Natural killer cell (primary cell): ENCODE measurements around the gene LDLRAD4. TPM values are rescaled to one million over a fixed set of nuclear protein-coding genes. Genes with fewer than 3 reads are reported as not detected.

Experiments used
- ATAC-seq, 3 donors: fragments of 150-1000 bp in 2 of 3; fragments of 200-7000 bp in 1 of 3; cut with Tn5 transposase; 1 replicate in 1 of 3; 2 replicates in 2 of 3; pipeline ENCODE4 v1.10.0; 2021; ENCODE audit warnings: mild to moderate bottlenecking in 2 of 3, moderate library complexity in 2 of 3
- DNase-seq, 2 donors: peaks; one replicate each; pipeline versions ENCODE4 v3.0.0 to v3.0.0-alpha.2; 2013 to 2021; ENCODE audit warnings: mixed read lengths in 1 of 2
- H3K27ac ChIP-seq: one replicate; pipeline ENCODE4 v1.5.1; 2013; ENCODE audit warnings: mild to moderate bottlenecking, low read length
- H3K27me3 ChIP-seq: one replicate; pipeline ENCODE4 v1.6.1; 2013; ENCODE audit warnings: low read length; ENCODE audit not compliant: control insufficient read depth, insufficient read depth
- H3K36me3 ChIP-seq: one replicate; pipeline ENCODE4 v1.6.1; 2013; ENCODE audit warnings: low read length; ENCODE audit not compliant: control insufficient read depth, insufficient read depth
- H3K4me1 ChIP-seq: one replicate; pipeline ENCODE4 v1.6.1; 2013; ENCODE audit warnings: low read length; ENCODE audit not compliant: control insufficient read depth, insufficient read depth
- H3K4me3 ChIP-seq: one replicate; pipeline ENCODE4 v1.5.1; 2013; ENCODE audit warnings: low read length
- H3K9me3 ChIP-seq: one replicate; pipeline ENCODE4 v1.6.1; 2013; ENCODE audit warnings: low read length; ENCODE audit not compliant: control insufficient read depth, insufficient read depth
- H3K27ac Mint-ChIP-seq, 2 donors: one replicate each; pipeline ENCODE4 v1.8.0; 2022; ENCODE audit warnings: mild to moderate bottlenecking in 2 of 2, mixed read lengths in 2 of 2, moderate library complexity in 1 of 2
- H3K27me3 Mint-ChIP-seq, 2 donors: one replicate each; pipeline ENCODE4 v1.8.0; 2022; ENCODE audit warnings: low read depth in 2 of 2, mixed read lengths in 2 of 2
- H3K36me3 Mint-ChIP-seq: one replicate; pipeline ENCODE4 v1.8.0; 2022; ENCODE audit warnings: mixed read lengths
- H3K4me1 Mint-ChIP-seq, 2 donors: one replicate each; pipeline ENCODE4 v1.8.0; 2022; ENCODE audit warnings: mixed read lengths in 2 of 2
- H3K4me3 Mint-ChIP-seq: one replicate; pipeline ENCODE4 v1.8.0; 2022; ENCODE audit warnings: mild to moderate bottlenecking, moderate library complexity, mixed read lengths
- H3K9me3 Mint-ChIP-seq, 2 donors: one replicate each; pipeline ENCODE4 v1.8.0; 2022; ENCODE audit warnings: mixed read lengths in 2 of 2
- WGBS: methylation state at CpG from one replicate; pipeline ENCODE4 v1.1.7; 2013; ENCODE audit warnings: missing lambda C conversion rate; ENCODE audit not compliant: insufficient coverage; 5-methylcytosine and 5-hydroxymethylcytosine counted together
- intact Hi-C: fragments of 100-400 bp; cut with micrococcal nuclease; formaldehyde crosslinking; loops from one replicate; pipeline ENCODE4 v1.14.2; 2022
- total RNA-seq, 4 donors: library from RNA; stranded (reverse); fragments of 120-200 nt in 1 of 4; gene quantifications; one replicate each; pipeline versions ENCODE4 v1.2.3 to v1.2.4, GENCODE V29; 2013 to 2022
- TF ChIP-seq, protein P1 (sequence below): fragments of 200-600 bp; IDR thresholded peaks from one replicate; pipeline ENCODE4 v1.8.0; 2022; ENCODE audit warnings: antibody characterized with exemption

The LDLRAD4 gene
- total RNA-seq, 3 donors from 2014 or later (not counting 1 experiment from before 2014, with no cell fraction given): 24.0 to 36.3 (median 29.2) TPM

DNA sequence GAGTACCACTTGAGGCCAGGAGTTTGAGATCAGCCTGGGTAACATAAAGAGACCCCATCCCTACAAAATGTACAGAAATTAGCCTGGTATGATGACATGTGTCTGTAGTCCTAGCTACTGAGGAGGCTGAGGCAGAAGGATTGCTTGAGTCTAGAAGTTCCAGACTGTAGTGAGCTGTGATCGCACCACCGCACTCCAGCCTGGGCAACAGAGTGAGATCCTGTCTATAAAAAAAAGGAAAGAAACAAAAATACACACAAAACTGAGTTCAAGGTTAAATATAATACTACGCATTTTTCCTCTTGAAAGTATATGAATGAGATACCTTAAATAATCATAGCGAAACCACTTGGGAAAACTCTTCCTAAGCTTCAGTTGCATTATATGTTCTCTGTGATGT lies 94.0 kb downstream of the LDLRAD4 start:
- Mint-ChIP-seq H3K27me3 (peaks cover 12 to 27% of the 10 kb centered on the region in 2 donors), H3K4me3 (no peak overlapping the region), H3K36me3 (no peaks in the 10 kb centered on the region), H3K9me3 (peaks cover 3% of the 10 kb centered on the region in 2 donors), H3K4me1 (peaks cover 20% of the 10 kb centered on the region in 2 donors), H3K27ac (no peak overlapping the region)
- Histone ChIP-seq H3K9me3 (peaks cover 9% of the 10 kb centered on the region), H3K27ac (no peak overlapping the region), H3K36me3 (no peaks in the 10 kb centered on the region), H3K27me3 (peaks cover 9% of the 10 kb centered on the region), H3K4me3 (no peak overlapping the region), H3K4me1 (peaks cover 29% of the 10 kb centered on the region)
- intact Hi-C loops: no loop called here
- DNase-seq: no peak
- TF ChIP-seq, protein P1, sequence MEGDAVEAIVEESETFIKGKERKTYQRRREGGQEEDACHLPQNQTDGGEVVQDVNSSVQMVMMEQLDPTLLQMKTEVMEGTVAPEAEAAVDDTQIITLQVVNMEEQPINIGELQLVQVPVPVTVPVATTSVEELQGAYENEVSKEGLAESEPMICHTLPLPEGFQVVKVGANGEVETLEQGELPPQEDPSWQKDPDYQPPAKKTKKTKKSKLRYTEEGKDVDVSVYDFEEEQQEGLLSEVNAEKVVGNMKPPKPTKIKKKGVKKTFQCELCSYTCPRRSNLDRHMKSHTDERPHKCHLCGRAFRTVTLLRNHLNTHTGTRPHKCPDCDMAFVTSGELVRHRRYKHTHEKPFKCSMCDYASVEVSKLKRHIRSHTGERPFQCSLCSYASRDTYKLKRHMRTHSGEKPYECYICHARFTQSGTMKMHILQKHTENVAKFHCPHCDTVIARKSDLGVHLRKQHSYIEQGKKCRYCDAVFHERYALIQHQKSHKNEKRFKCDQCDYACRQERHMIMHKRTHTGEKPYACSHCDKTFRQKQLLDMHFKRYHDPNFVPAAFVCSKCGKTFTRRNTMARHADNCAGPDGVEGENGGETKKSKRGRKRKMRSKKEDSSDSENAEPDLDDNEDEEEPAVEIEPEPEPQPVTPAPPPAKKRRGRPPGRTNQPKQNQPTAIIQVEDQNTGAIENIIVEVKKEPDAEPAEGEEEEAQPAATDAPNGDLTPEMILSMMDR: no peak
- ATAC-seq: no peak
- 100% methylated on average over 2 of the region's 4 CpGs for WGBS

DNA sequence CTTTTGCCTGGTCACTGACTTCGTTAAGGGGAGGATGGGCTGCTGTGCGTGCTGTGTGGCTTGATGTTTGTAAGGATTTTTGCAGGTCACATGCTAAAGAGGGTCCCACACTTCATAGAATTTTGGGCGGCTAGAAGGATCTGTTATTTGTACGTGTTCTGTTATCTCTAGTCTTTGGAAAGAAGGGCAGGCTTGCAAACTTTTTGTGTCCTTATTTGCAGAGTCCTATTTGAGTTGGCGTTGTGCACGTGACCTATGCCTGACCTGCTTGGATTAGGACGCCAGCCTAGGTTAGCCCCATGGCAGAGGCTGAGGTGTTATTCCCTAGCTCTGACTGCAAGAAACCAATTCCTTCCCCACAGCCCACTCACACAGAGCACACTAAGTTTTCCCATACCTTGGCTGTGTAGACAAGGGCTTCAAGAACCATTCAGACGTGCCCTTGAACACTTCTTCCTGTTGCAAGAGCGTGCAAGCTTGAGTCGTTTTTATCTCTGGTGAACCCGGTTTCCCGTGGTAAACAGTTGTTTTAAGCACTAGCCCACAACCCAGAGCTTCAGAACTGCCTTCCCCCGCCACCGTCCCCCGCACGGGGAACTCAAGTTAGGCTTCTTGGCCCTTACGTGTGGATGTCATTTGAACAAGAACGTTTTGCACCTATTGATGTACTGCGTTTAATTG lies 94.6 kb downstream of the LDLRAD4 start:
- Histone ChIP-seq H3K9me3 (peaks cover 9% of the 10 kb centered on the region), H3K27ac (no peak overlapping the region), H3K36me3 (no peaks in the 10 kb centered on the region), H3K4me3 (no peak overlapping the region), H3K4me1 (peaks cover 25% of the 10 kb centered on the region), H3K27me3 (peaks cover 9% of the 10 kb centered on the region)
- TF ChIP-seq, protein P1: no peak
- peaks cover 12 to 24% of the 10 kb centered on the region in 2 donors for H3K27me3 Mint-ChIP-seq
- ATAC-seq (no peak), DNase-seq (peak in 1 of 2 donors; percentile 72)
- H3K27ac Mint-ChIP-seq: no peak overlapping the region
- intact Hi-C loops: no loop called here
- no peak overlapping the region for H3K4me3 Mint-ChIP-seq
- H3K9me3 Mint-ChIP-seq: peaks cover 3% of the 10 kb centered on the region in 2 donors
- H3K36me3 Mint-ChIP-seq: no peaks in the 10 kb centered on the region
- 41% methylated on average over 19 of the region's 19 CpGs for WGBS
- peaks cover 15 to 16% of the 10 kb centered on the region in 2 donors for H3K4me1 Mint-ChIP-seq

GRCh38 chr18:13315000-13315399 lies 96.4 kb downstream of the LDLRAD4 start:
- peaks cover 12 to 21% of the 10 kb centered on the region in 2 donors for H3K27me3 Mint-ChIP-seq
- TF ChIP-seq, protein P1: no peak
- H3K9me3 Mint-ChIP-seq: peaks cover 3% of the 10 kb centered on the region in 2 donors
- Histone ChIP-seq H3K4me3 (no peak overlapping the region), H3K9me3 (peaks cover 9% of the 10 kb centered on the region), H3K4me1 (peaks cover 8% of the 10 kb centered on the region), H3K27me3 (peaks cover 9% of the 10 kb centered on the region), H3K27ac (no peak overlapping the region), H3K36me3 (no peaks in the 10 kb centered on the region)
- WGBS: 96% methylated on average over 2 of the region's 2 CpGs
- no peaks in the 10 kb centered on the region for H3K36me3 Mint-ChIP-seq
- H3K27ac Mint-ChIP-seq: no peak overlapping the region
- H3K4me1 Mint-ChIP-seq: no peaks in the 10 kb centered on the region
- H3K4me3 Mint-ChIP-seq: no peak overlapping the region
- intact Hi-C loops: no loop called here
- ATAC-seq (no peak), DNase-seq (no peak)

DNA sequence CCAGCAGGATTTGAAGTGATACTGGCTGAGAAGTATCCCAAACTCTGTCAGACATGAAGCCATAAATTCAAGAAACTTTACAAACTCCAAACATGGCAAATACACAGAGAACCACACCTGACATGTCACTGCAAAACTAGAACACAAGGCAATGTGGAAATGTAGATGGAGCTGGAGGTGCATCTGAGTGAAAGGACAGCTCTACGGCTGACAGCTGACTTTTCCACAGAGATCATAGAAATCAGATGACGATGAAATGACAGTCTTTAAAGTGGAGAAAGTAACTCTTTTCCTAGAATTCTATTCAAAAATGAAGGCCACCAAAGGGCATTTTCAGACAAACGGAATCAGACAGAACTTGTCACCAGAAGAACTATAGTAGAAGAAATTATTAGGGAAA lies 97.5 kb downstream of the LDLRAD4 start:
- Mint-ChIP-seq H3K4me3 (no peak overlapping the region), H3K36me3 (no peaks in the 10 kb centered on the region), H3K27ac (no peak overlapping the region), H3K9me3 (peaks cover 3% of the 10 kb centered on the region in 2 donors), H3K27me3 (peaks cover 12 to 17% of the 10 kb centered on the region in 2 donors), H3K4me1 (no peaks in the 10 kb centered on the region)
- H3K36me3 ChIP-seq: no peaks in the 10 kb centered on the region
- TF ChIP-seq, protein P1: no peak
- no peak overlapping the region for H3K27ac ChIP-seq
- no peak overlapping the region for H3K4me3 ChIP-seq
- intact Hi-C loops: no loop called here
- WGBS: 97% methylated on average over 3 of the region's 3 CpGs
- peaks cover 9% of the 10 kb centered on the region for H3K9me3 ChIP-seq
- H3K27me3 ChIP-seq: peaks cover 7% of the 10 kb centered on the region
- no peak for ATAC-seq
- DNase-seq: no peak
- peaks cover 3% of the 10 kb centered on the region for H3K4me1 ChIP-seq
